Choroid plexus epithelial cell (primary cell): ENCODE data around the gene PRRT1B.

Source experiments
- DNase-seq: peaks from one replicate; pipeline ENCODE4 v3.0.0-alpha.2; 2010; ENCODE audit warnings: low read depth
- H3K4me3 ChIP-seq: 2 replicates; pipeline ENCODE4 v1.5.1; 2011; ENCODE audit warnings: low read depth, mild to moderate bottlenecking, control low read depth, low read length, moderate library complexity
- CTCF ChIP-seq: conservative IDR thresholded peaks from 2 replicates; pipeline ENCODE4 v1.5.1; 2011; ENCODE audit warnings: low read depth, mild to moderate bottlenecking, control low read depth, inconsistent platforms, low read length, moderate library complexity

The PRRT1B gene

GRCh38 chr9:131562032-131562959 is 17.0 kb downstream of the PRRT1B start:
- peak; percentile 57 for DNase-seq
- no peak overlapping the region for H3K4me3 ChIP-seq
- TF ChIP-seq CTCF: no peak

GRCh38 chr9:131565369-131565768 is 20.0 kb downstream of the PRRT1B start:
- TF ChIP-seq CTCF: no peak
- DNase-seq: no peak
- H3K4me3 ChIP-seq: no peak overlapping the region

GRCh38 chr9:131566158-131566557 is 20.8 kb downstream of the PRRT1B start:
- DNase-seq: no peak
- TF ChIP-seq CTCF: no peak
- H3K4me3 ChIP-seq: no peak overlapping the region

GRCh38 chr9:131567910-131568309 is 22.6 kb downstream of the PRRT1B start:
- no peak overlapping the region for H3K4me3 ChIP-seq
- DNase-seq: no peak
- TF ChIP-seq CTCF: no peak

GRCh38 chr9:131574730-131575640 is 29.7 kb downstream of the PRRT1B start:
- no peak for DNase-seq
- no peak overlapping the region for H3K4me3 ChIP-seq
- TF ChIP-seq CTCF: no peak

- no peak overlapping the region for H3K4me3 ChIP-seq
- no peak for DNase-seq
These were observed 30.9 kb downstream of the PRRT1B start for GRCh38 chr9:131575946-131576853.

More at GRCh38 chr9:131575946-131576853, 30.9 kb downstream of the PRRT1B start:
- TF ChIP-seq CTCF: no peak
